ENCODE measurements around the gene SLC8A1. TPM values are rescaled to one million over a fixed set of nuclear protein-coding genes. Genes with fewer than 3 reads are reported as not detected.

The SLC8A1 gene
- total RNA-seq, 1 experiment from 2014 or later, result 1.7 TPM

- Mint-ChIP-seq H3K9me3 (no peaks in the 10 kb centered on the region), H3K36me3 (ENCODE audit: insufficient read depth in 1 of 3, low read depth in 3 of 3) (no peaks in the 10 kb centered on the region), H3K27ac (no peak overlapping the region), H3K27me3 (ENCODE audit: low read depth) (0 out of 2 replicates have a peak, but pooled peaks cover 2% of the 10 kb centered on the region), H3K4me3 (no peak overlapping the region), H3K4me1 (0 out of 4 replicates have a peak, but pooled peaks cover 0 to 4% of the 10 kb centered on the region in 2 experiments)
- no peaks in the 10 kb centered on the region for H3K27me3 ChIP-seq (ENCODE audit: insufficient read depth, low read length)
- H3K23ac ChIP-seq (ENCODE audit: insufficient read length, low read depth, low read length), result no peak overlapping the region
- no peak overlapping the region for H2BK5ac ChIP-seq (ENCODE audit: insufficient read length, low read length)
- no peak overlapping the region for H3K18ac ChIP-seq (ENCODE audit: insufficient read length, low read depth, low read length)
- no peaks in the 10 kb centered on the region for H3K79me2 ChIP-seq (ENCODE audit: insufficient read depth, low read length)
- H4K91ac ChIP-seq (ENCODE audit: insufficient read length, low read depth, low read length), result no peak overlapping the region
- no peaks in the 10 kb centered on the region for H4K20me1 ChIP-seq (ENCODE audit: control insufficient read depth, insufficient read depth, insufficient read length)
- WGBS (ENCODE audit: extremely low coverage, insufficient read length, low lambda C conversion rate), result no CpG with 5 or more reads among the region's 4 CpGs
- no peak overlapping the region for H2BK15ac ChIP-seq (ENCODE audit: low read depth, low read length)
- no peaks in the 10 kb centered on the region for H3K9me3 ChIP-seq (ENCODE audit: control insufficient read depth, low read depth, low read length)
- no peaks in the 10 kb centered on the region for H3K23me2 ChIP-seq (ENCODE audit: insufficient read length, low read depth, low read length, poor library complexity, severe bottlenecking)
- no peak overlapping the region for H2BK120ac ChIP-seq (ENCODE audit: low read depth, low read length, poor library complexity, severe bottlenecking)
- H3T11ph ChIP-seq (ENCODE audit: low read length), result no peak overlapping the region
- H3K27ac ChIP-seq (ENCODE audit: insufficient read length, low read depth, low read length), result no peak overlapping the region
- H2AFZ ChIP-seq (ENCODE audit: low read length), result no peak overlapping the region
- no peak for DNase-seq
- no peak overlapping the region for H3K9ac ChIP-seq (ENCODE audit: extremely low read depth, insufficient read length, low read length)
- no peak overlapping the region for H2BK12ac ChIP-seq (ENCODE audit: insufficient read length, low read depth, low read length)
- no peak overlapping the region for H3K14ac ChIP-seq (ENCODE audit: insufficient read depth, low read length)
- no peak overlapping the region for H4K5ac ChIP-seq (ENCODE audit: insufficient read length, low read depth, low read length)
- H3K56ac ChIP-seq (ENCODE audit: insufficient read length, low read depth, low read length), result no peak overlapping the region
- no peaks in the 10 kb centered on the region for H3K79me1 ChIP-seq (ENCODE audit: insufficient read depth, low read depth, low read length, poor library complexity, severe bottlenecking)
- H4K8ac ChIP-seq (replicated peaks; ENCODE audit: insufficient read length, low read depth, low read length), result no peak overlapping the region
- H3K4ac ChIP-seq (ENCODE audit: low read depth, low read length), result no peak overlapping the region
- no peak overlapping the region for H3K4me2 ChIP-seq (ENCODE audit: insufficient read depth, insufficient read length, low read length)
- no peak overlapping the region for H2BK20ac ChIP-seq (ENCODE audit: low read depth, low read length, poor library complexity, severe bottlenecking)
- H3K4me1 ChIP-seq (ENCODE audit: insufficient read depth, low read length), result no peaks in the 10 kb centered on the region
- no peak overlapping the region for H2AK5ac ChIP-seq (ENCODE audit: insufficient read length, low read length)
- no peak for TF ChIP-seq CTCF (conservative IDR thresholded peaks at IDR 0.05)
Observed at GRCh38 chr2:40113997-40114396, 337.9 kb downstream of the SLC8A1 start.

Data from H9 (cell line).